Fibroblast of lung (primary cell): ENCODE results near the gene GVQW3. TPM values are rescaled to one million over a fixed set of nuclear protein-coding genes. Genes with fewer than 3 reads are reported as not detected.

Experiments used
- DNase-seq, 2 donors: peaks; one replicate each; pipeline versions ENCODE4 v3.0.0 to v3.0.0-alpha.2; 2010; ENCODE audit warnings: low read depth in 2 of 2
- H2AFZ ChIP-seq: 2 replicates; pipeline ENCODE4 v1.5.1; 2012; ENCODE audit warnings: low read length, control low read depth, inconsistent platforms
- H3K27ac ChIP-seq: 2 replicates; pipeline ENCODE4 v1.5.1; 2011; ENCODE audit warnings: low read length, control low read depth; ENCODE audit not compliant: insufficient read depth
- H3K27me3 ChIP-seq: 2 replicates; pipeline ENCODE4 v1.5.1; 2011; ENCODE audit warnings: mild to moderate bottlenecking, low read length; ENCODE audit not compliant: control insufficient read depth, insufficient read depth
- H3K36me3 ChIP-seq: 2 replicates; pipeline ENCODE4 v1.5.1; 2011; ENCODE audit warnings: low read length; ENCODE audit not compliant: control insufficient read depth, insufficient read depth
- H3K4me1 ChIP-seq: 2 replicates; pipeline ENCODE4 v1.5.1; 2011; ENCODE audit warnings: low read length; ENCODE audit not compliant: control insufficient read depth, insufficient read depth; ENCODE audit errors: extremely low read depth
- H3K4me2 ChIP-seq: 2 replicates; pipeline ENCODE4 v1.5.1; 2011; ENCODE audit warnings: low read length, control low read depth; ENCODE audit not compliant: insufficient read depth; ENCODE audit errors: extremely low read depth
- H3K4me3 ChIP-seq, 4 experiments: fragments of 200-600 bp in 1 of 4; sonication (generic) in 1 of 4; replicated peaks in 1 of 4; 2 replicates each; pipeline ENCODE4 v1.5.1; 2011 to 2016; ENCODE audit warnings: low read length in 4 of 4, low read depth in 3 of 4, mild to moderate bottlenecking in 3 of 4, control low read depth in 2 of 4, inconsistent platforms in 1 of 4, mixed read lengths in 1 of 4; ENCODE audit not compliant: insufficient read depth in 1 of 4; ENCODE audit errors: control extremely low read depth in 1 of 4
- H3K79me2 ChIP-seq: 2 replicates; pipeline ENCODE4 v1.5.1; 2012; ENCODE audit warnings: mild to moderate bottlenecking, low read length, inconsistent platforms; ENCODE audit not compliant: control insufficient read depth, insufficient read depth
- H3K9ac ChIP-seq: 2 replicates; pipeline ENCODE4 v1.5.1; 2011; ENCODE audit warnings: mild to moderate bottlenecking, low read length, control low read depth; ENCODE audit not compliant: insufficient read depth
- H3K9me3 ChIP-seq: 2 replicates; pipeline ENCODE4 v1.5.1; 2012; ENCODE audit warnings: low read depth, low read length; ENCODE audit not compliant: control insufficient read depth, insufficient read depth
- H4K20me1 ChIP-seq: 2 replicates; pipeline ENCODE4 v1.5.1; 2011; ENCODE audit warnings: low read length; ENCODE audit not compliant: control insufficient read depth, insufficient read depth; ENCODE audit errors: extremely low read depth
- EZH2 ChIP-seq: IDR thresholded peaks from 2 replicates; pipeline ENCODE4 v1.5.1; 2012; ENCODE audit warnings: low read length, control low read depth, mild to moderate bottlenecking; ENCODE audit errors: missing control alignments
- polyA plus RNA-seq, 2 donors: library from polyadenylated mRNA; depleted of rRNA in 1 of 2; stranded (reverse) in 1 of 2; unstranded in 1 of 2; fragments of >200 nt; gene quantifications; 2 replicates each; pipeline ENCODE4 v1.2.1, GENCODE V29; 2011 to 2012; ENCODE audit warnings: missing spikeins in 1 of 2
- total RNA-seq: library from RNA; depleted of rRNA; stranded (reverse); fragments of >200 nt; gene quantifications from 2 replicates; pipeline ENCODE4 v1.2.1, GENCODE V29; 2014
- TF ChIP-seq, protein P1 (sequence below), 2 donors: IDR thresholded peaks in 1 of 2; conservative IDR thresholded peaks in 1 of 2; 1 replicate in 1 of 2; 2 replicates in 1 of 2; pipeline ENCODE4 v1.5.1; 2011 to 2012; ENCODE audit warnings: low read length in 2 of 2, control low read depth in 1 of 2, inconsistent platforms in 1 of 2, low read depth in 1 of 2, mild to moderate bottlenecking in 1 of 2

The GVQW3 gene
- total and polyA plus RNA-seq, 2 donors (not counting 1 experiment from before 2014, with no cell fraction given), result 1.3 to 1.4 TPM

DNA sequence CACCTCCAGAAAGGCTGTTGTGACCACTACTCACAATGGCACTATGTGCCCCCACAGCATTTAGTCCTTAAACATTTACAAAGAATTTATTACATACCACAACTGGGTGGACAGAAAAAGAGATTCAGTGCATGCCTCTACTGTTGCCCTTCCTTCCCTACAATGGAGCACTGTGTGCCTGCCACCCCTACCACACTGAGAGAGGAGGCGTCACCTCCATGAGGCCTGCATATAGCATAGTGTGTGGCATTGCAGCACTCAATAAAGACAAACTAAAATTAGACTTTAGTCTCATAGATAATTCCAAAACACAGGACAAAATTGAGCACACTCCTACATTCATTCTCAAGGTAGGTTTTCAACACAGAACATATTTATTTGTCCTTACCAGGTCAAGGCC lies 26.0 kb upstream of the GVQW3 start:
- DNase-seq, result no peak
- Histone ChIP-seq H3K79me2 (no peaks in the 10 kb centered on the region), H3K4me3 (no peak overlapping the region), H3K4me1 (no peaks in the 10 kb centered on the region), H2AFZ (no peak overlapping the region), H3K9ac (no peak overlapping the region), H3K9me3 (no peaks in the 10 kb centered on the region), H4K20me1 (no peaks in the 10 kb centered on the region), H3K27me3 (no peaks in the 10 kb centered on the region), H3K4me2 (no peak overlapping the region), H3K27ac (no peak overlapping the region), H3K36me3 (peaks cover 2% of the 10 kb centered on the region)
- no peak for TF ChIP-seq EZH2
- TF ChIP-seq, protein P1, sequence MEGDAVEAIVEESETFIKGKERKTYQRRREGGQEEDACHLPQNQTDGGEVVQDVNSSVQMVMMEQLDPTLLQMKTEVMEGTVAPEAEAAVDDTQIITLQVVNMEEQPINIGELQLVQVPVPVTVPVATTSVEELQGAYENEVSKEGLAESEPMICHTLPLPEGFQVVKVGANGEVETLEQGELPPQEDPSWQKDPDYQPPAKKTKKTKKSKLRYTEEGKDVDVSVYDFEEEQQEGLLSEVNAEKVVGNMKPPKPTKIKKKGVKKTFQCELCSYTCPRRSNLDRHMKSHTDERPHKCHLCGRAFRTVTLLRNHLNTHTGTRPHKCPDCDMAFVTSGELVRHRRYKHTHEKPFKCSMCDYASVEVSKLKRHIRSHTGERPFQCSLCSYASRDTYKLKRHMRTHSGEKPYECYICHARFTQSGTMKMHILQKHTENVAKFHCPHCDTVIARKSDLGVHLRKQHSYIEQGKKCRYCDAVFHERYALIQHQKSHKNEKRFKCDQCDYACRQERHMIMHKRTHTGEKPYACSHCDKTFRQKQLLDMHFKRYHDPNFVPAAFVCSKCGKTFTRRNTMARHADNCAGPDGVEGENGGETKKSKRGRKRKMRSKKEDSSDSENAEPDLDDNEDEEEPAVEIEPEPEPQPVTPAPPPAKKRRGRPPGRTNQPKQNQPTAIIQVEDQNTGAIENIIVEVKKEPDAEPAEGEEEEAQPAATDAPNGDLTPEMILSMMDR (conservative IDR thresholded peaks at IDR 0.05 in 1 of 2, IDR thresholded peaks at IDR 0.05 in 1 of 2; ENCODE audit: low read depth in 1 of 2, low read length in 2 of 2), result no peak

DNA sequence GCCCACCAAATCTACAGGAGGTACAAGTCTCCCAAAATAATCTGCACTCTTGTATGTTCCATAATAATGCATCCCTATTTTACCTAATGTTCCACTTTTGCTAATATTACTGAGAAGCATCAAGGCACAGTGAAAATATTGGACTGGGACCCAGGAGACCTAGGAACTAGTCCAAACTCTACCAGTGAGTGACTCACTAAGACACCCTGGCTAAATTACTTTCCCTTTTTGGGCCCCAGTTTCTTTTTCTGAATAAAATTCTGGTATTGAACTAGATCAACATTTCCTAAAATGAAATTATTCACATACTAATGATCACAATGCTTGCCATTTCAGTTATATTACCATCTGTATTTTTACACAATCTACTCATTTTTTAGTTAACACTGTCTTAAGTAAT lies 19.7 kb upstream of the GVQW3 start:
- Histone ChIP-seq H3K4me1 (no peaks in the 10 kb centered on the region), H3K36me3 (no peaks in the 10 kb centered on the region), H3K4me3 (no peak overlapping the region), H3K27me3 (no peaks in the 10 kb centered on the region), H4K20me1 (no peaks in the 10 kb centered on the region), H3K9ac (no peak overlapping the region), H3K4me2 (no peak overlapping the region), H2AFZ (no peak overlapping the region), H3K79me2 (peaks cover 8% of the 10 kb centered on the region), H3K27ac (no peak overlapping the region), H3K9me3 (no peaks in the 10 kb centered on the region)
- TF ChIP-seq EZH2, result no peak
- DNase-seq, result peak in 1 of 2 donors; percentile 8

DNA sequence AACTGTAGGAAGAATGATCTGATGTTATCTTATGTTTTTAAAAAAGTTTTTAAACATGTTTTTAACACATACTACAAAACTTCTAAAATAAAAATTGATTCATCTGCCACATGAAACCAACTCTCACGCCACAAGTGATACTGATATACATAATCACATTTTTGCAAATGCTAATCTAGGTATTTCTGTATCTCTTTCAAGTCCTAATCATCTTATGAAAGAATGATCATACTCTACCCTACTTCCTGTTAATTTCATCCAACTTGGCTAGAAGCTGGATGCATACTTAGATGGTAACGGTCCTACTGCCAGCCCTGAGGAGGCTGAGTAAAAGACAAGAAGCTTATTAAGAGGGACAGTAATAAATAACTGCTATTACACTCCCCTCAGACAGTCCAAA lies 19.3 kb upstream of the GVQW3 start:
- Histone ChIP-seq H3K27ac (no peak overlapping the region), H3K4me1 (no peaks in the 10 kb centered on the region), H3K9me3 (no peaks in the 10 kb centered on the region), H3K36me3 (no peaks in the 10 kb centered on the region), H2AFZ (no peak overlapping the region), H3K4me3 (no peak overlapping the region), H4K20me1 (no peaks in the 10 kb centered on the region), H3K79me2 (peaks cover 12% of the 10 kb centered on the region), H3K4me2 (no peak overlapping the region), H3K27me3 (no peaks in the 10 kb centered on the region), H3K9ac (no peak overlapping the region)
- no peak for TF ChIP-seq EZH2
- TF ChIP-seq, protein P1 (conservative IDR thresholded peaks at IDR 0.05 in 1 of 2, IDR thresholded peaks at IDR 0.05 in 1 of 2; ENCODE audit: low read depth in 1 of 2, low read length in 2 of 2), result no peak
- DNase-seq, result peak in 1 of 2 donors; percentile 21
